ENCODE measurements around the gene GPSM1.

The GPSM1 gene

DNA sequence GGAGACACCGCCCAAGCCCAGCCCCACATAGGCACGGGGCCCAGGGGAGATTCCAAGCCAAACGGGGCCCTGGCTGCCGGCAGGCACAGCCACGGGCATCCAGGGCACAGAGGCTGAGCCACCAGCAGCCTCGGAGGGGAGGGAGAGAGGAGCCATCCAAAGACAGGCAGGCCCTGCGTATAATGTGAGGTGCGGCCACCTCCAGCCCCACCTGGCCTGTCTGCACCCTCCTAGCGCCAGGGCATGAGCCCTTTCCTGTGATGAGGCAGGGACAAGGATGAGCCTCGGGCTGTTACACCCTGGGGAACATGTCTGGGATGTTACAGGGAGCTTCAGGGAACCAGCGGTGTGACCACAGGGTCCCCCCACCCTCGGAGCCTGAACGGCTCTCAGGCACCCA, 22.4 kb upstream of the GPSM1 start:
- H3K27ac ChIP-seq (replicated peaks): no peak overlapping the region
- TF ChIP-seq, protein P1, sequence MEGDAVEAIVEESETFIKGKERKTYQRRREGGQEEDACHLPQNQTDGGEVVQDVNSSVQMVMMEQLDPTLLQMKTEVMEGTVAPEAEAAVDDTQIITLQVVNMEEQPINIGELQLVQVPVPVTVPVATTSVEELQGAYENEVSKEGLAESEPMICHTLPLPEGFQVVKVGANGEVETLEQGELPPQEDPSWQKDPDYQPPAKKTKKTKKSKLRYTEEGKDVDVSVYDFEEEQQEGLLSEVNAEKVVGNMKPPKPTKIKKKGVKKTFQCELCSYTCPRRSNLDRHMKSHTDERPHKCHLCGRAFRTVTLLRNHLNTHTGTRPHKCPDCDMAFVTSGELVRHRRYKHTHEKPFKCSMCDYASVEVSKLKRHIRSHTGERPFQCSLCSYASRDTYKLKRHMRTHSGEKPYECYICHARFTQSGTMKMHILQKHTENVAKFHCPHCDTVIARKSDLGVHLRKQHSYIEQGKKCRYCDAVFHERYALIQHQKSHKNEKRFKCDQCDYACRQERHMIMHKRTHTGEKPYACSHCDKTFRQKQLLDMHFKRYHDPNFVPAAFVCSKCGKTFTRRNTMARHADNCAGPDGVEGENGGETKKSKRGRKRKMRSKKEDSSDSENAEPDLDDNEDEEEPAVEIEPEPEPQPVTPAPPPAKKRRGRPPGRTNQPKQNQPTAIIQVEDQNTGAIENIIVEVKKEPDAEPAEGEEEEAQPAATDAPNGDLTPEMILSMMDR (IDR thresholded peaks at IDR 0.05; ENCODE audit: insufficient read depth, low read length): no peak
- TF ChIP-seq, protein P2, sequence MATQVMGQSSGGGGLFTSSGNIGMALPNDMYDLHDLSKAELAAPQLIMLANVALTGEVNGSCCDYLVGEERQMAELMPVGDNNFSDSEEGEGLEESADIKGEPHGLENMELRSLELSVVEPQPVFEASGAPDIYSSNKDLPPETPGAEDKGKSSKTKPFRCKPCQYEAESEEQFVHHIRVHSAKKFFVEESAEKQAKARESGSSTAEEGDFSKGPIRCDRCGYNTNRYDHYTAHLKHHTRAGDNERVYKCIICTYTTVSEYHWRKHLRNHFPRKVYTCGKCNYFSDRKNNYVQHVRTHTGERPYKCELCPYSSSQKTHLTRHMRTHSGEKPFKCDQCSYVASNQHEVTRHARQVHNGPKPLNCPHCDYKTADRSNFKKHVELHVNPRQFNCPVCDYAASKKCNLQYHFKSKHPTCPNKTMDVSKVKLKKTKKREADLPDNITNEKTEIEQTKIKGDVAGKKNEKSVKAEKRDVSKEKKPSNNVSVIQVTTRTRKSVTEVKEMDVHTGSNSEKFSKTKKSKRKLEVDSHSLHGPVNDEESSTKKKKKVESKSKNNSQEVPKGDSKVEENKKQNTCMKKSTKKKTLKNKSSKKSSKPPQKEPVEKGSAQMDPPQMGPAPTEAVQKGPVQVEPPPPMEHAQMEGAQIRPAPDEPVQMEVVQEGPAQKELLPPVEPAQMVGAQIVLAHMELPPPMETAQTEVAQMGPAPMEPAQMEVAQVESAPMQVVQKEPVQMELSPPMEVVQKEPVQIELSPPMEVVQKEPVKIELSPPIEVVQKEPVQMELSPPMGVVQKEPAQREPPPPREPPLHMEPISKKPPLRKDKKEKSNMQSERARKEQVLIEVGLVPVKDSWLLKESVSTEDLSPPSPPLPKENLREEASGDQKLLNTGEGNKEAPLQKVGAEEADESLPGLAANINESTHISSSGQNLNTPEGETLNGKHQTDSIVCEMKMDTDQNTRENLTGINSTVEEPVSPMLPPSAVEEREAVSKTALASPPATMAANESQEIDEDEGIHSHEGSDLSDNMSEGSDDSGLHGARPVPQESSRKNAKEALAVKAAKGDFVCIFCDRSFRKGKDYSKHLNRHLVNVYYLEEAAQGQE (IDR thresholded peaks at IDR 0.05; ENCODE audit: insufficient replicate concordance, low read depth): no peak
- H3K4me3 ChIP-seq (replicated peaks; ENCODE audit: insufficient read depth, low read length): no peak overlapping the region
- peaks cover 28% of the 10 kb centered on the region for H3K27me3 ChIP-seq (ENCODE audit: insufficient read depth, poor library complexity, severe bottlenecking)
- DNase-seq (ENCODE audit: low read depth in 1 of 2, low spot score in 1 of 2): no peak

DNA sequence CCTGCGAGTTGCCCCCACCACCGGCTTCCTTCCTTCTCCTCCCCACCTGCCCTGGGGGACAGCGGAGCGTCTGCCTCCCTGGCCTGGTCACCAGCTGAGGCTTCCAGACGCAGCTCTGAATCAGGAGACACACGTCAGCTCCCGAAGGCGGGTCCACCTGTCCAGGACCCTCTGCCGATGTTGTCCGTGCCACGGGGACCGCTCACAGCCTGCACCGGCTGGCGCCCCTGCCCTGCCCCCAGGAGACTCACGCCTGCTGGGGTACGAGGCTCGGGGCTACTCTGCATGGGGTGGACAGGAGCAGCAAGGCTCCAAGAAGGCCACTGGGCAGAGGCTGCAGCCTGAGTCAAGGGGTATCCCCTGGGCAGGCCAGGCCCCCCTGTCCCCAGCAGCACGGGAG, 21.5 kb upstream of the GPSM1 start:
- DNase-seq (ENCODE audit: low read depth in 1 of 2, low spot score in 1 of 2): no peak
- no peak overlapping the region for H3K4me3 ChIP-seq (replicated peaks; ENCODE audit: insufficient read depth, low read length)
- no peak overlapping the region for H3K27ac ChIP-seq (replicated peaks)
- TF ChIP-seq POLR2AphosphoS5 (IDR thresholded peaks at IDR 0.05; ENCODE audit: low read depth) (no peak), SPI1 (IDR thresholded peaks at IDR 0.05; ENCODE audit: borderline replicate concordance, low read depth) (no peak), GABPA (IDR thresholded peaks at IDR 0.05; ENCODE audit: low read depth) (no peak)
- TF ChIP-seq, protein P2 (IDR thresholded peaks at IDR 0.05; ENCODE audit: insufficient replicate concordance, low read depth): no peak
- TF ChIP-seq, protein P1 (IDR thresholded peaks at IDR 0.05; ENCODE audit: insufficient read depth, low read length): no peak
- peaks cover 28% of the 10 kb centered on the region for H3K27me3 ChIP-seq (ENCODE audit: insufficient read depth, poor library complexity, severe bottlenecking)

DNA sequence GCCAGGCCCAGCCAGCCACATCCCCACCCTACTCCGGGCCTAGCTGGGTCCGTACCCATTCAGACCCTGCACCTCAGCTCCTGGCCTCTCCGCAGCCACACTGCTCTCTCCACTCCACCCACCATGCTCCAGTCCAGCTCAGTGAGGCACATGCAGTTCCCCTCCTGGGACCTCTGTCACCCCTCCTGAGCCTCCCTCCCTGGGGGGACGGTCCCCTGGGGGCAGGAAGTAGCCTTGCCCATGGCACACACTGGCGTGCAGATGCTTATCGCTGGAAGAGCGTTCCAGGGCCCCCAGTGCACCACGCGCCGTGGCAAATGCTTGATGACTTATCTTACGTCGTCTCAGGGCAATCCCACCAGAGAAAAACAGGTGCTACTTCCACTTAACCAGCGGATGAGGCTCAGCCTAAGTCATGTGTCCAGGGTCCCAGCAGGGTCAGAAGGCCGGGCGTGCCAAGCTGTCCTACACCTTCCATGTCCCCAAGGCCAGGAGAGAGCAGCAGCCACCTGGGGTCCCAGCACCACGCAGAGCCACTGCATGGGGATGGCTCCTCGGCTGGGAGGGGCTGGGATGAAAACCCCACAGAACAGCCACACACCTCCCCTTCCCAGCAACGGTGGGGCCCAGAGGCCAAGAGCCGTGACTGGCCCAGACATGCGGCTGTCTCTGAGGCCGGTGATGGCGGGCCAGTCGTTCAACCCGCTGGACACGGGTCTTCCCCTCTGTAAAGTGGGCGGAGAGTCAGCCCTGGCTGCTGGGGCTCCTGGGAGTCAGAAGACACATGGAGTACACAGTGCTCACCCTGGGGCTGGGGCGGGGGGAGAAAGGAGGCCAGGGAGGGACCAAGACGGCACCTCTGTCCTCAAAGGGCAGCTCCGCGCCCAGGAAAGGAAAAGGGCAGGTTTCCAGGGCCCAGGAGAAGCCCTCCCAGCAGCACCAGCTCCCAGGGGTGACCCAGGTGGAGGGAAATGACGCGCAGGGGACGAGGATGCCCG, 20.8 kb upstream of the GPSM1 start:
- peaks cover 28% of the 10 kb centered on the region for H3K27me3 ChIP-seq (ENCODE audit: insufficient read depth, poor library complexity, severe bottlenecking)
- H3K27ac ChIP-seq (replicated peaks): no peak overlapping the region
- H3K4me3 ChIP-seq (replicated peaks; ENCODE audit: insufficient read depth, low read length): no peak overlapping the region
- TF ChIP-seq POLR2AphosphoS5 (IDR thresholded peaks at IDR 0.05; ENCODE audit: low read depth) (no peak), GABPA (IDR thresholded peaks at IDR 0.05; ENCODE audit: low read depth) (no peak), SPI1 (IDR thresholded peaks at IDR 0.05; ENCODE audit: borderline replicate concordance, low read depth) (no peak)
- TF ChIP-seq, protein P2 (IDR thresholded peaks at IDR 0.05; ENCODE audit: insufficient replicate concordance, low read depth): no peak
- TF ChIP-seq, protein P1 (IDR thresholded peaks at IDR 0.05; ENCODE audit: insufficient read depth, low read length): no peak
- peak in 1 of 2 experiments; percentile 10 for DNase-seq (ENCODE audit: low read depth in 1 of 2, low spot score in 1 of 2)

Measured in HL-60 (cell line).